GM12891 (cell line): ENCODE data around the gene TAF10.

Experiments used
- PAX5 ChIP-seq: IDR thresholded peaks from 2 replicates; pipeline ENCODE4 v1.6.1; 2011; ENCODE audit warnings: low read length, moderate library complexity, mild to moderate bottlenecking; ENCODE audit not compliant: insufficient read depth, severe bottlenecking
- POLR2A ChIP-seq: IDR thresholded peaks from 2 replicates; pipeline ENCODE4 v1.6.1; 2011; ENCODE audit warnings: low read depth, low read length, control low read depth
- POLR2AphosphoS5 ChIP-seq: IDR thresholded peaks from 2 replicates; pipeline ENCODE4 v1.6.1; 2011; ENCODE audit warnings: low read depth, low read length, control low read depth
- POU2F2 ChIP-seq: IDR thresholded peaks from 2 replicates; pipeline ENCODE4 v1.6.1; 2011; ENCODE audit warnings: low read depth, mild to moderate bottlenecking, control low read depth, low read length, moderate library complexity
- SPI1 ChIP-seq: IDR thresholded peaks from 2 replicates; pipeline ENCODE4 v1.6.1; 2011; ENCODE audit warnings: low read depth, low read length, control low read depth
- TAF1 ChIP-seq: IDR thresholded peaks from 2 replicates; pipeline ENCODE4 v1.6.1; 2011; ENCODE audit warnings: low read depth, low read length, control low read depth

GRCh38 chr11:6625832-6626420 lies 13.9 kb upstream of the TAF10 start:
- TF ChIP-seq POLR2AphosphoS5 (no peak), TAF1 (no peak), POLR2A (no peak), POU2F2 (no peak), PAX5 (no peak), SPI1 (no peak)
